ENCODE results near the gene AKAP9. TPM values are rescaled to one million over a fixed set of nuclear protein-coding genes. Genes with fewer than 3 reads are reported as not detected.
A peak's percentile ranks its signal among the peaks of the same experiment; 100 is the strongest.
"Not testable (repeated sequence)": the region's sequence is repeated elsewhere in the genome, so short reads cannot be mapped to it uniquely, and the experiment has no call there.

Gene AKAP9
- 19.8 and 20.1 TPM in 2 replicates for polyA plus RNA-seq (2013)

- Histone ChIP-seq H2AFZ (ENCODE audit: insufficient read depth, low read length, poor library complexity) (peak within 1 kb of the TSS; percentile 87), H2AK5ac (ENCODE audit: low read length) (no peak within 1 kb of the TSS), H4K91ac (ENCODE audit: low read depth, low read length) (peak within 1 kb of the TSS; percentile 86), H3K4me3 (ENCODE audit: low read depth, low read length) (peak within 1 kb of the TSS; percentile 88), H3K4me2 (ENCODE audit: low read length) (peak within 1 kb of the TSS; percentile 100), H3K4ac (ENCODE audit: low read depth, low read length) (peak within 1 kb of the TSS; percentile 87), H3K23ac (ENCODE audit: low read length) (no peak within 1 kb of the TSS), H3K9me3 (ENCODE audit: insufficient read depth, low read depth, low read length) (no peaks in the 10 kb centered on the region), H3K79me1 (ENCODE audit: low read length) (peaks cover 9% of the 10 kb centered on the region), H3K36me3 (ENCODE audit: control insufficient read depth in 1 of 2, insufficient read depth in 2 of 2, low read length in 2 of 2) (no peaks in the 10 kb centered on the region), H2BK12ac (ENCODE audit: low read length) (peak within 1 kb of the TSS; percentile 32), H3K14ac (ENCODE audit: low read length) (peak within 1 kb of the TSS; percentile 96), H3K18ac (ENCODE audit: low read length) (peak within 1 kb of the TSS; percentile 97), H3K9ac (ENCODE audit: low read length) (peak within 1 kb of the TSS; percentile 83), H3K27me3 (ENCODE audit: insufficient read depth, low read length) (no peaks in the 10 kb centered on the region), H3K27ac (ENCODE audit: low read depth, low read length) (peak within 1 kb of the TSS; percentile 84), H3K79me2 (ENCODE audit: control insufficient read depth, insufficient read depth, low read length, poor library complexity) (peaks cover 5% of the 10 kb centered on the region), H2BK120ac (ENCODE audit: insufficient read depth, low read length, poor library complexity) (peak within 1 kb of the TSS; percentile 87), H4K12ac (ENCODE audit: low read depth, low read length) (peak within 1 kb of the TSS; percentile 98), H4K8ac (ENCODE audit: low read depth, low read length) (peak within 1 kb of the TSS; percentile 95), H3K4me1 (ENCODE audit: control insufficient read depth in 1 of 2, insufficient read depth in 2 of 2, low read length in 2 of 2) (no peaks in the 10 kb centered on the region), H2BK5ac (ENCODE audit: low read depth, low read length, poor library complexity) (peak within 1 kb of the TSS; percentile 86)
- peak; percentile 87 to 91 for DNase-seq
- no CpG with 5 or more reads among the region's 59 CpGs for WGBS (ENCODE audit: extremely low coverage, insufficient coverage, insufficient read length)
Observed at GRCh38 chr7:91940572-91941341, at the start of gene AKAP9. Gene AKAP9, plus strand, starts transcription at chr7:91940862. Its CDS starts 238 bp downstream, at chr7:91941100.

- Histone ChIP-seq H4K8ac (ENCODE audit: low read depth, low read length) (no peak overlapping the region), H3K36me3 (ENCODE audit: control insufficient read depth in 1 of 2, insufficient read depth in 2 of 2, low read length in 2 of 2) (no peaks in the 10 kb centered on the region), H2BK12ac (ENCODE audit: low read length) (no peak overlapping the region), H3K4me2 (ENCODE audit: low read length) (no peak overlapping the region), H3K4me1 (ENCODE audit: control insufficient read depth in 1 of 2, insufficient read depth in 2 of 2, low read length in 2 of 2) (no peaks in the 10 kb centered on the region), H3K79me2 (ENCODE audit: control insufficient read depth, insufficient read depth, low read length, poor library complexity) (no peaks in the 10 kb centered on the region), H4K12ac (ENCODE audit: low read depth, low read length) (no peak overlapping the region), H3K9me3 (ENCODE audit: insufficient read depth, low read depth, low read length) (peaks cover 11% of the 10 kb centered on the region), H3K4ac (ENCODE audit: low read depth, low read length) (no peak overlapping the region), H2BK120ac (ENCODE audit: insufficient read depth, low read length, poor library complexity) (no peak overlapping the region), H3K27ac (ENCODE audit: low read depth, low read length) (no peak overlapping the region), H2BK5ac (ENCODE audit: low read depth, low read length, poor library complexity) (no peak overlapping the region), H3K18ac (ENCODE audit: low read length) (no peak overlapping the region), H2AK5ac (ENCODE audit: low read length) (no peak overlapping the region), H3K4me3 (ENCODE audit: low read depth, low read length) (no peak overlapping the region), H2AFZ (ENCODE audit: insufficient read depth, low read length, poor library complexity) (no peak overlapping the region), H4K91ac (ENCODE audit: low read depth, low read length) (no peak overlapping the region), H3K23ac (ENCODE audit: low read length) (no peak overlapping the region), H3K9ac (ENCODE audit: low read length) (no peak overlapping the region), H3K79me1 (ENCODE audit: low read length) (no peaks in the 10 kb centered on the region), H3K27me3 (ENCODE audit: insufficient read depth, low read length) (no peaks in the 10 kb centered on the region), H3K14ac (ENCODE audit: low read length) (no peak overlapping the region)
- DNase-seq = no peak
- no CpG with 5 or more reads among the region's 3 CpGs for WGBS (ENCODE audit: extremely low coverage, insufficient coverage, insufficient read length)
Observed at GRCh38 chr7:91892099-91892705, 48.5 kb upstream of the AKAP9 start.

- H3K27me3 ChIP-seq (ENCODE audit: insufficient read depth, low read length) = no peaks in the 10 kb centered on the region
- no peak overlapping the region for H2AK5ac ChIP-seq (ENCODE audit: low read length)
- H3K18ac ChIP-seq (ENCODE audit: low read length) = no peak overlapping the region
- no peak overlapping the region for H4K8ac ChIP-seq (ENCODE audit: low read depth, low read length)
- no peak overlapping the region for H3K4me2 ChIP-seq (ENCODE audit: low read length)
- H2BK5ac ChIP-seq (ENCODE audit: low read depth, low read length, poor library complexity) = no peak overlapping the region
- H2BK120ac ChIP-seq (ENCODE audit: insufficient read depth, low read length, poor library complexity) = no peak overlapping the region
- H3K23ac ChIP-seq (ENCODE audit: low read length) = no peak overlapping the region
- no peak overlapping the region for H2BK12ac ChIP-seq (ENCODE audit: low read length)
- no peaks in the 10 kb centered on the region for H3K36me3 ChIP-seq (ENCODE audit: control insufficient read depth in 1 of 2, insufficient read depth in 2 of 2, low read length in 2 of 2)
- H3K9ac ChIP-seq (ENCODE audit: low read length) = no peak overlapping the region
- no peak overlapping the region for H3K4me3 ChIP-seq (ENCODE audit: low read depth, low read length)
- H4K91ac ChIP-seq (ENCODE audit: low read depth, low read length) = no peak overlapping the region
- no peak overlapping the region for H4K12ac ChIP-seq (ENCODE audit: low read depth, low read length)
- H3K27ac ChIP-seq (ENCODE audit: low read depth, low read length) = no peak overlapping the region
- no peak overlapping the region for H2AFZ ChIP-seq (ENCODE audit: insufficient read depth, low read length, poor library complexity)
- WGBS (ENCODE audit: extremely low coverage, insufficient coverage, insufficient read length) = no CpG with 5 or more reads among the region's 2 CpGs
- no peak overlapping the region for H3K4ac ChIP-seq (ENCODE audit: low read depth, low read length)
- peaks cover 4% of the 10 kb centered on the region for H3K9me3 ChIP-seq (ENCODE audit: insufficient read depth, low read depth, low read length)
- no peak overlapping the region for H3K14ac ChIP-seq (ENCODE audit: low read length)
- no peaks in the 10 kb centered on the region for H3K79me2 ChIP-seq (ENCODE audit: control insufficient read depth, insufficient read depth, low read length, poor library complexity)
- DNase-seq = no peak
- no peaks in the 10 kb centered on the region for H3K4me1 ChIP-seq (ENCODE audit: control insufficient read depth in 1 of 2, insufficient read depth in 2 of 2, low read length in 2 of 2)
- H3K79me1 ChIP-seq (ENCODE audit: low read length) = no peaks in the 10 kb centered on the region
Observed at GRCh38 chr7:91892821-91893340, 47.8 kb upstream of the AKAP9 start.

GRCh38 chr7:91893699-91894098 is 47.0 kb upstream of the AKAP9 start:
- H3K4me3 ChIP-seq (ENCODE audit: low read depth, low read length); H3K14ac ChIP-seq (ENCODE audit: low read length); H3K9me3 ChIP-seq (ENCODE audit: insufficient read depth, low read depth, low read length); H3K36me3 ChIP-seq (ENCODE audit: control insufficient read depth in 1 of 2, insufficient read depth in 2 of 2, low read length in 2 of 2); H3K79me1 ChIP-seq (ENCODE audit: low read length); H4K91ac ChIP-seq (ENCODE audit: low read depth, low read length); H3K4ac ChIP-seq (ENCODE audit: low read depth, low read length); H3K9ac ChIP-seq (ENCODE audit: low read length); H3K23ac ChIP-seq (ENCODE audit: low read length); H4K8ac ChIP-seq (ENCODE audit: low read depth, low read length); H2BK12ac ChIP-seq (ENCODE audit: low read length); H3K27me3 ChIP-seq (ENCODE audit: insufficient read depth, low read length); H2BK5ac ChIP-seq (ENCODE audit: low read depth, low read length, poor library complexity); H2AK5ac ChIP-seq (ENCODE audit: low read length); H2BK120ac ChIP-seq (ENCODE audit: insufficient read depth, low read length, poor library complexity); H3K4me2 ChIP-seq (ENCODE audit: low read length); H3K79me2 ChIP-seq (ENCODE audit: control insufficient read depth, insufficient read depth, low read length, poor library complexity); H2AFZ ChIP-seq (ENCODE audit: insufficient read depth, low read length, poor library complexity); H3K18ac ChIP-seq (ENCODE audit: low read length); DNase-seq; H4K12ac ChIP-seq (ENCODE audit: low read depth, low read length); H3K27ac ChIP-seq (ENCODE audit: low read depth, low read length); H3K4me1 ChIP-seq (ENCODE audit: control insufficient read depth in 1 of 2, insufficient read depth in 2 of 2, low read length in 2 of 2): not testable (repeated sequence)
- WGBS (ENCODE audit: extremely low coverage, insufficient coverage, insufficient read length) = no CpG with 5 or more reads among the region's 5 CpGs

All from trophoblast cell (in vitro differentiated cells and primary cell).